ENCODE results near the gene SHANK2.

Gene SHANK2

GRCh38 chr11:71242391-71242790, 10.0 kb downstream of the SHANK2 start:
- DNase-seq: no peak

- DNase-seq: peak in 1 of 2 donors; percentile 5
Observed at GRCh38 chr11:71241721-71242259, 10.6 kb downstream of the SHANK2 start.

DNA sequence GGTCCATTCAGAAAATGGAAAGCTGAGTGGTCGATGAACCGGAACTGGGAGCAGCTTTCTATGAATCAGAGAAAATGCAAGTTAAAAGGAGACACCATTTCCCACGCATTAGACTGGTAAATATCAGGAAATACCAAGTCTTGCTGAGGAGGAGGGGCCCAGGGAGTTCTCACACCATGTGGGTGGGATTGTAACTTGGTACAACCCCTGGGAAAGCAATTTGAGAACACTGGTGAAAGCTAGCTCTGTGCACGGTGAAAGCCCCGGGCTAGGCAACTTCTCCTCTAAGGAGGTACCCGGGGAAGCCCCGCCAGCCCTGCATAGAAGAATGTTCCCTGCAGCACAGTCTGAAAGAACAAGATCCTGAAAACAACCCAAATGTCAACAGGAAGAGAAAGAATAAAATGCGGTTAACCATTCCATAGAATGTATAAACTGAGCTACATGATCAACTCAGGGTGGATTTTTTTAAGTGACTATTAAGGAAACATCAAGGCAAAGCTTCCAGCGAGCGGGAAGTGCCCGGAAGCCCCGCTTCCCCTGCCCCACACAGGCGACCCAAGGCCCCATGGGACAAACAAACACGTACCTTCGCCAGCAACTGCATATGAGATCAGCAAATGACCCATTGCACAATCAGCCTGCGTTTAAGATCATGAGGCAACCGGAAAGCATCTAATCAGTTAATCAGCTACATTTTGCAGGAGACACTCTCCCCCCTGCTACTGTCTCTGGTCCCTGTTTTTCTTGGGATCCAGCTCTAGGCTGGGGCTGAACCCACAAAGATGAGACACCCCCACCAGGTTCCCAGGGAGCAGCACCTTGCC, 11.3 kb downstream of the SHANK2 start:
- no peak for DNase-seq

- peak in 1 of 2 donors; percentile 5 for DNase-seq
Observed at GRCh38 chr11:71240061-71240690, 12.2 kb downstream of the SHANK2 start.

- peak in 1 of 2 donors; percentile 6 for DNase-seq
Observed at GRCh38 chr11:71239581-71239980, 12.8 kb downstream of the SHANK2 start.

DNA sequence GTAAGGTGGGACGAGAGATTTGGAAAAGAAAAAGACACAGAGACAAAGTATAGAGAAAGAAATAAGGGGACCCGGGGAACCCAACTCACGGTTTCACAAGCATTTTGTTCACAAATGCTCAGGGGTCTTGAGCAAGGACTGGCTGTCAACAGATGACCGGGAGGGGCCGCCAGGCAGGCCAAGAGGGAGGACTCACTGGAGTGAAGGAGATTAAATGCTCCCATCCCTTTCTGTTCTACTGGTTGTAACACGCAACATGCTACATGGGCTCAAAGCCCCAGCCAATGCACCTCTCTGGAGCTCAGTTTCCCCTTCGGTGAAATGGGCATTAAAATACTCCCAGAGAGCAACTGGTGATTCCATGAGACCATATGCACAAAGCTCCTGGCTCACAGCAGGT, 13.4 kb downstream of the SHANK2 start:
- peak in 1 of 2 donors; percentile 2 for DNase-seq

GRCh38 chr11:71238285-71238875, 14.0 kb downstream of the SHANK2 start:
- peak in 1 of 2 donors; percentile 10 for DNase-seq

- DNase-seq: peak in 1 of 2 donors; percentile 3
Observed at GRCh38 chr11:71237853-71238252, 14.5 kb downstream of the SHANK2 start.

DNA sequence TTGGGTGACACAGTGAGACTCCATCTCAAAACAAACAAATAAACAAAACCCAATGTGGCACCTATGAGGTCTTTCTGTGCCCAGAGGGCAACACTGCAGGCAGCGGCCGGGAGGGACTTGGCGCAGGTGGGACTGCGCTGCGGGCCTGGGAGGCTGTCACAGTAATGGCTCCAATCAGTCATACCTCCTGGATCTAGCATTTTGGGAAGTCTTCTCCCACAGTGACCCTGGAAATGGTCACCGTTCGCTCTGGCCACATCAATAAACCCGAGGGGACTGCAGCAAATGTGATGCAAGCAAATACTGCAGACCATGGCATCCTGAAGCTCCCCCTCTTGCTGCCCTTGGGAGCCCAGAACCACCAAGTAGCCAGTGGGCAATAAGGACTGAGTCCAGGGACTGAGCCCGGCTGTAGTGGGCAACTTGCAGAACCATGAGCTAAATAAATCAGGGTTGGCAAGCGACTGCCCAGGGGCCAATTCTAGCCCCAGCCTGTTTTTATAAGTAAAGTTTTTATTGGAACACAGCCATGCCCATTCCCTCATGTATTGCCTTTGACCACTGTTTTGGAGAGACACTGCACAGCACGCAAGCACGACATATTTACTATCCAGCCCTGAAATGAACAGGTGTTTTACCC, 15.4 kb downstream of the SHANK2 start:
- peak in 1 of 2 donors; percentile 3 for DNase-seq

DNA sequence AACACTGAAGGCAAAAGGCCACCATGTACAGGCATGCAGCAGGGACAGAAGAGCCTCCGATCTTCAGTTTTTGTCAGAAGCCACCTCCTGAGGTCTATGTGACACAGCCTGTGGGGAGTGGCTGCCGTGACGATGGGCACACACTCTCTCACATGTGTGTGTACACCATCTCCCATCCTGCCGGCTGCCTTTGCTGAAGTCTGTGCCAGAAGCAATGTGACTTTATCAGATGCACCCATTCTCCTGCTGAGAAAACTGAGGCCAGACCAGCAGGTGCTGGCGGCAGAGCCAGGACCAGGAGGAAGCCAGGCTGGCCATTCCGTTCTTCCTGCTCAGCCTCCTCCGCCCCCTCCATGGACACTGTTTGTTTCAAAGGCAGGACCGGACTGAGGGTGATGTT, 16.7 kb downstream of the SHANK2 start:
- peak in 1 of 2 donors; percentile 0 for DNase-seq

- peak in 1 of 2 donors; percentile 6 for DNase-seq
Observed at GRCh38 chr11:71233896-71234852, 18.2 kb downstream of the SHANK2 start.

DNA sequence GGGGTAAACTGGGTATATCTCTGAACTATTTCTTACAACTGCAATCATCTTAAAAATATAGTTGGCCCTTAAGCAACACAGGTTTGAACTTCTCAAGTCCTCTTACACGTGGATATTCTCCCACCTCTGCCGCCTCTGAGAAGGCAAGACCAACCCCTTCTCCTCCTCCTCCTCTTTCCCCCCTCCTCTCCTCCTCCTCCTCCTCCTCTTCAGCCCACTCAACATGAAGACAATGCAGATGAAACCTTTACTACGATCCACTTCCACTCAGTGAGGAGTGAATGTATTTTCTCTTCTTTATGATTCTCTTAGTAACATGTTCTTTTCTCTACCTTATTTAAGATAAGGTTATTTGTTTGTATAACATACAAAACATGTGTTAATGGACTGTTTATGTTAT, 20.0 kb downstream of the SHANK2 start:
- DNase-seq: no peak

- no peak for DNase-seq
Observed at GRCh38 chr11:71228961-71229360, 23.4 kb downstream of the SHANK2 start.

DNA sequence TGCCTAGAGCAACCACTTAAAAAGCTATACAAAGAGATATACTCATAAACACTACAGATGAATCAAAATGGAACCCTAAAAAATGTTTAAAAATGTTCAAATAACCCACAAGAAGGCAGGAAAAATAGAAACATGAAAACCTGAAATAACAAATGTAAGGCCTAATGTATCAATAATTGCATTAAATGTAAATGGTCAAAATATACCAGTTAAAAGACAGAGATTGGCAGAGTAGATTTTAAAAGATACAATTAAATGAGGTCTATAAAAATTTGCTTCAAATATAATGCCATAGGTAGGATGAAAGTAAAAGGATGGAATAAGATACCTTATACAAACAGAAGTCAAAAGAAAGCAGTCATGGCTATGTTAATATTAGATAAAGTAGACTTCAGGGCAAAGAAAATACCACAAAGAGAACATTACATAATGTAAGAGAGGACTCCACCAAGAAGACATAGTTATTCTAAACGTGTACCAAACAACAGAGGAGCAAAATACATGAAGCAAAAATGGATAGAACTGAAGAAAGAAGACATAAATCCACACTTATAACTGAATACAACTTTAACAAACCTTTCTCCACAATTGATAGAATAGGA, 25.2 kb downstream of the SHANK2 start:
- no peak for DNase-seq

DNA sequence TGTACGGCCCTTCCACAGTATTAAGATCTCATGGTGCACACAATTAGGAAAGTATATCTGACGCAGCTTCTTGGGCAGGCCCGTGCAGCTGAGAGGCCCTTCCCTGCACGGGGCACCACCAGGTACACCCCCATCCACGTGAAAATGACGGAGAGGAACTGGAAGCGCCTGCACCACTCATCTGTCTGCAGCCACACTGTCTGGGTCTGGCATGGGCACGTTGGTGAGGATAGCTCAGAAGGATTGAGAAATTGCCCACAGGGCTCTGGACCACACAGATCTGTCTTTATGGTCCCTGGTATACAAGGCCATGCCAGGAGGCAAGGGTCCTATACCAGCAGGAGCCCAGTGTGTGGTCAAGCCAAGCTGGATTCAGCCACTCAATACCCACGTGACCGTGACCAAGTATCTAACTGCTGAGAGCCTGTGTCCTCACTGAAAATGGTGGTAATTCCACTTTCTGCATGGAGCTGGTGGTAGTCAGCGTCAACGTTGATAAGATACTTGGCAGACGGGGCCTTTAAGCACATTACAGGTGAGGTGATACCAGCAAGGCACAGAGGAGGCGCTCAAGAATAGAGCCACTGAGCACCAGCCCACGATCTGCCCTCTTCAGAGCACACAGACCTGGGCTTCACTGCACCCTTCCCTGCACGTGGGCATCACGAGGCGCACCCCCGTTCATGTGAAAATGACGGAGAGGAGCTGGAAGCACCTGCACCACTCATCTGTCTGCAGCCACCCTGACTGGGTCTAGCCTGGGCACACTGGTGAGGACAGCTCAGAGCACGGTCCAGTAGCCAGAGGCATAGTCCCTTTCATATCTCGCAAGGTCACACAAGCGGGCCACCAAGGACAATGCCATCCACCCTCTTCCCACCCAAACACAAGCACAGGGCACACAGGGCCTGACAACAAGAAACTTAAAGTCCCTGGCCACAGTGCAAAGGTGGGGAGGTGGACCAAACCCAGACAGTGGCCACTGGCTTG, 28.4 kb downstream of the SHANK2 start:
- peak in 1 of 2 donors; percentile 4 for DNase-seq

DNA sequence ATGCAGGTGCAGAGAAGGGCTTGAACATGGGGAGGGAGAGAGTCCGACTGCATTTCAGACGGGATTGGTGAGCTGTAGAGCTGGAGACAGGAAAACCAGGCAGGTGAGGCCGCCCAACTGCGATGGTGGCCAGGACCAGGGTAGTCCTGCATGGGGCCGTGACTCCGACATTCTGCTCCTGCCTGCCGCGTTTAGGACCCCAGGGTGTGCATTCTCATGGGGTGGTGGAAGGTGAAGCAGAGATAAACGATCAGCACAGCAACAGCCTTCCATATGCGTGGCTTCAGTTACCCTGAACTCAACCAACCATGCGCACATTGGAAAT, 29.3 kb downstream of the SHANK2 start:
- peak in 1 of 2 donors; percentile 3 for DNase-seq

GRCh38 chr11:71222318-71223080, 29.9 kb downstream of the SHANK2 start:
- DNase-seq: peak in 1 of 2 donors; percentile 2

DNA sequence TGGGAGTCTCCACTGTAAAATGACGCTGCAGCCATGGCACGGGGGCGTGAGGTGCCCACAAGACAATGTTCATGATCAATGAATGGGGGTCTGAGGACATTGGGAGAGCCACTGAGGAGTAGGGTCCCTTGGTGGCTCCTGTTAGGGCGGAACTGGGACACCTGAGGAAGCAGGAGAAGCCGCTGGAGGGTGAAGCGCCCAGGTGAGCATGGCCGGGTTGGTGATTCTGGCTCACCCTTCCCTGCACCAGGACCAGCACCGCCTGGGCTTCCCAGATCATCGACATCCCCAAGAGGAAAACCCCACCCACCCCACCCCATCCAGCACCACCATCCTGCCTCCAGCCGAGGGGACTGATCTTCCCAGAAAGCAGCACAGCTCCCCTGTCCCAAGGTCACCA, 30.6 kb downstream of the SHANK2 start:
- no peak for DNase-seq

GRCh38 chr11:71221201-71221600, 31.2 kb downstream of the SHANK2 start:
- DNase-seq: no peak
